HG02678 (cell line): ENCODE results near the gene TPD52L1.
"Not testable (repeated sequence)": the region's sequence is repeated elsewhere in the genome, so short reads cannot be mapped to it uniquely, and the experiment has no call there.

ENCODE experiments used
- ATAC-seq: cut with Tn5 transposase; IDR thresholded peaks from one replicate; pipeline ENCODE4 v1.9.1; 2021; ENCODE audit warnings: mild to moderate bottlenecking, moderate library complexity; ENCODE audit not compliant: unreplicated experiment

TPD52L1 gene

DNA sequence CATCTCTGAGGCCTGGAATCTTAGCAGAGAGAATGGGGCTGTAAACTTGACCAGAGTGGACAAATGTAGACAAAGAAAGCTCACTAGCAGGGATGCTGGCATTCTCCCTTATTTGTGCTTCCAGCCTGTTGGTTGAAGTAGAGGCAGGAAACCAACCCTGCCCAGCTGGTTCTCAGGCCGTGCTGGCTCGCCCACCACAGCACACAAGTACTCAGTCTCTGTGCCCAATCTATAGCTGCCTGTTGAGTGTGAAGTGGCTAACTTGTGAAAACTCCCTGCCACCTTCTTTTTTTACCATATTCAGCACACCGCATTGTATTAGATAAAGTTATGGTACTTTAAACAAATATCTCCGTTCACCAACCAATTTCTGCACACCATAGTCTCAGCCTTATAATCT is 110.9 kb downstream of the TPD52L1 start:
- ATAC-seq = no peak

DNA sequence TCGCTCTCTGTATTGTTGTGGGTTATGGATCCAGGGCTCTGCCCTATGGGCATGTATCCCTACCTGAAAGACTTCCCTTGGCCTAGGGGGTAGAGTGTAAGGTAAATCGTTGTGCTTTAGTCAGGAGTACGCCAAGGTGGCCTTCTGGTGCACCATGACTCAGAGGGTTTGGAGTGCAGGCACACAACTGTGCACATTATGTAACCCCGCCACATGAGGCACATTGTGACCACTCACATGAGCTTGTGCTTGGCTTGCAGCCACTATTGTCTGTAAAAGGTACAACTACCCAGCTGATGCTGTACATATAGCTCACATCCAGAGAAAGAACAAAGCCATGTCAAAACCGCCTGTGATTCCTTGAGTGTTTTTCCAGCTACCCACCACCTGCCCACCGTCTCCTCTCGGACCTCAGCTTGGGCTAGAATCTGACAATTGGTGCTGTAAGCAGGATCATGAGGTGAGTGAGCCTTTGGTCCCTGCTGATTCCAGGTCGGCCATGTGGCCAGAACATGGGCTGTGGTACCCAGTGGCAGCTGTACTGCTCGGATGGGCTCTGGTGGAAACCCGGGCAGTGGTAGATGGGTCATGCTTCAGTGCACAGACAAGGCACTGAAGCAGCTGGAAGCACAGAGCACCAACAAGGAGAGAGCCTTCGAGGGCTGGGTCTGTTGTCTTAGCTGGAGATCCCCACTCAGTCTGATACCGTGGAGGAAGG is 114.4 kb downstream of the TPD52L1 start:
- no peak for ATAC-seq

DNA sequence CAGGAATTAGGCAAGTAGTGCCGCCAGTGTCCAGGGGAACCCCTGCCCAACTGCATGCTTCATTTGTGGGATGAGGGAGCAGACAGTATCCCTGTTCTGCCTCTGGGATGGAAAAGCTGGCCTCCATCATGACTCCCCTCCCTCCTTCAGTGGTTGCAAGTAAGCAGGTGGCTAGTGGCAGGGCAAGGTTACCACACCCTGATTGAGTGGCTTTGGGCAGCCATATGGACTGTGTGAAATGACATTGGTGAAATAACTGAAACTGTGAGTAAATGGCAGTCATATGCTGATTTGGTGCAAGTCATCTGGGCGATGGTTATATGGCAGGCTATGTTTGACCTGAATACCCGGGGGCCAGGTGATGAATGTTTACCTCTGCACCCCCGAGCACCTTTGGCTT is 115.2 kb downstream of the TPD52L1 start:
- ATAC-seq = no peak

DNA sequence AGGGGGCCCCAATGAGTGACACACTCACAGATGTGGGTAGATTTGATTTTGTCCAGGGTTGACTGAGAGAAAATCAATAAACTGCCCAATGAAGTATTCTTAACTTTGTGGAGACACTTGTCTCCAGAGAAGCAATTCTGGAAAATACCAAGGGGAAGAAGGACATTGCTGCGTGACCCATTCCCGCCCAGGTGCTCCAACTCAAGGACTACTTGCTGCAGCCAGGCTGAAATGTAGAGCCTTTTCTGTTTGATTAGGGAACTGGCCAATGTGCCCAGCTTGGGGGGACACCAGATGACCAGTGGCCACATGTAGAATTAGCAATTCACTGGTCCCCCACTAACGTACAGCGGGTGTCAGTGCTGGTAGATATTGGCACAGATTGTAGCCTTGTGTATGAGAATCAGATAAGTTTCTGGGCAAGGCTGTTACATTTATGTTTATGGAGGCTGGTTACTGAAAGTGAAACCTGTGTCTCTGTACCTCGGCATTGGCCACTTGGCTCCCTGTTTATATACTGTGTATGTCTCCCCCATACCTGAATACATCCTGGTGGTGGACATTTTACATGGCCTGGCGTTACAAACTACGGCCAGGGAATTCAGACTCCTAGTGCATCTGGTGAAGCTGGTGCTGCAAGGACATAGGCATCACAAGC is 115.9 kb downstream of the TPD52L1 start:
- no peak for ATAC-seq

DNA sequence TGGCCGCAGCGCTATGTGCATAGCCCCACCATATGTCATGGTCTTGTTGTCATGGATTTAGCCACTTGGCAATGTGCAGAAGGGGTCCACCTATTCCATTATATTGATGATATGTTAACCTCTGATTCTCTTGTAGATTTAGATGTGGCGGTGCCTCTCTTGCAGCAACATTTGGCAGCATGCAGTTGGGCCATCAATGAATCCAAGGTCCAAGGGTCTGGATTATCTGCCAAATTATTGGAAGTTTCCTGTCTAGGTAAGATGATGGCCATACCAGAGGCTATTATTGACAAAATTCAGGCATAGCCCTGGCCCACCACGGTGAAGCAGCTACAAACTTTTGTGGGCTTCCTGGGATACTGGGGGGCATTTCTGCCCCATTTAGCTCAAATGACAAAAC is 116.8 kb downstream of the TPD52L1 start:
- no peak for ATAC-seq

DNA sequence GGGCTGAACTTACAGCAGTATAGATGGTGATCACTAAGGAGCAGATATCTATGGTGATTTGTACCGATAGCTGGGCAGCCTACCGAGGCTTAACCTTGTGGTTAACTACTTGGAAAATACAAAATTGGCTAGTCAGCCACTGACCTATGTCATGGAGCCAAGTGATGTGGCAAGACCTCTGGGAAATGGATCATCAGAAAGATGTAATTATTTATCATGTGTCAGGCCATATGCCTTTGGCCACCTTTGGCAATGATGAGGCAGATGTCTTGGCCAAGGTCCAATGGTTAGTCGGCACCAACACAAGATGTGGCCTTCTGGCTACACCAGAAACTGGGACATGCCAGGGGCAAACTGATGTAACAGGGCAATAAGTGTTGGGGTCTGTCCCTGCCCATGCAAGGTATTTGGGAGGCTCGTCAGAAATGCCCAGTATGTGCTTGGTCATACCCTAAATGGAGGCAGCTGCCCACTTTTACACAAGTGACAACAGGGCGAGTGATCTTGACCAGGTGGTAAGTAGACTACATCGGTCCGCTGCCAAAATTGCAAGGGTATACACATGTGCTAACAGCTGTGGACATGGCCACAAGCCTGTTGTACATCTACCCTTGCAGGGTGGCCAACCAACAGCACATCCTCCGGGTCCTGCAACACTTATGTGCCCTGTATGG is 118.0 kb downstream of the TPD52L1 start:
- ATAC-seq = no peak

DNA sequence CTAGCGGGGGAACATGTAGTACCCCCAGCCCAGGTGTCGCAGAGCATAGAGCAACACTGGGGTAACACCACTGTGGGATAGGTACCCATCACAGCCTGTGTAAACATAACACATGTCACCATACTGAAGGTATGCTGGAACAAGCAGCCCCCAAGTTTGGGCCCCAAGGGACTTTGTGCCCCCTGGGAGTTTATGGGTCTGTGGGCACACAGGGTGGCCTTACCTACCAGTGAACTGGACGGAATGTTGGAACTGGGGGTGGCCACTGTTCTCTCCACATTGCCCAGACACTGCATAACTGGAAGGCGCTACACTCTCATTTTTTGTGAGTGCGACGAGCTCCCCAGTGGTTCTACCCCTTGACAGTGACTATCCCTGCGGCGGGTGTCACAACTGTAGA is 119.7 kb downstream of the TPD52L1 start:
- ATAC-seq = no peak

DNA sequence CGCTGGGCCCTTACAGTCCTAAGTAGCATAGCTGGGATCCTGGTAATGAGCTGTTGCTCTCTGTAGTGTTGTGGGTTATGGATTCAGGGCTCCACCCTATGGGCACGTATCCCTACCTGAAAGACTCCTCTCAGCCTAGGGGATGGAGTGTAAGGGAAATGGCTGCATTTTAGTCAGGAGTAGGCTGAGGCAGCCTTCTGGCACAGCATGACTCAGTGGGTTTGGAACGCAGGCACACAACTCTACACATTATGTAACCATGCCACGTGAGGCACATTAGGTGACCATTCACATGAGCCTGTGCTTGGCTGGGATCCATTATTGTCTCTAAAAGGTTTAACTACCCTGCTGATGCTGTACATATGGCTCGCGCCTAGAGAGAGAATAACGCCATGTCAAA is 120.4 kb downstream of the TPD52L1 start:
- no peak for ATAC-seq

DNA sequence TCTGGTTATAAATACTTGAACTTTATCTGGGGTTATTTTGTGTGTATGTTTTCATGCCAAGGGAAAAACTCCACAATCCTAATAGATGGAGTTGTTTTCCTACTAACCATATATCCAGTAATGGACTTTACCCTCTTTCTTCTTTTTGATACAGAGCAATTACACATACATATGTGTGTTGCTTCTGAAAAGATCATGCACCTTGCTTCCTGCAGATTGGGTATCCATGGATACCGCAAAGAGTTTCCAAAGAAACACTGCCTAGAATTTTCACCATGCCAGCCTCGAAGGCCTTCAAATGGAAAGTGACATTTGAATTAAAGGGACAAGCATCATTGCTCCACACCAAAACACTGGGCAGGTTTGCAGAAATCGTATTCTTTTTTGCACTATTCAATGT is 121.4 kb downstream of the TPD52L1 start:
- ATAC-seq = no peak

DNA sequence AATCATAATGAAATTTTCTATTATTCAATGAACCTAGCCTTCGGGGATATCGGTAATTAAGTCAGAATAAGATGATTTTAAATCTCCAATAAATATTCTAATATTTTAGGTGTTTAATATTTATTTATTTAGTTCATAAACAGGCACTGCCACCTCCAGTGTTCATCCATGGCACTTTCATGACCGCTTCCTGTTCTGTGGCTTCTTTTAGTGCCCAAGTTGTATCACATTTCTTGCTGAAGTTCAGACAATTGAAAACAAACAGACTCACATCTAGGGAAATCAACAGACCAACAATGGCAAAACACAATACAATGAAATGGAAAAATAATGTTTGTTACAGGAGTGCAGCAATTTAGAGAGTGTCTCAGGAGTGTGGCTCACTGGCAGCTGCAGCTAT is 122.2 kb downstream of the TPD52L1 start:
- ATAC-seq = no peak

DNA sequence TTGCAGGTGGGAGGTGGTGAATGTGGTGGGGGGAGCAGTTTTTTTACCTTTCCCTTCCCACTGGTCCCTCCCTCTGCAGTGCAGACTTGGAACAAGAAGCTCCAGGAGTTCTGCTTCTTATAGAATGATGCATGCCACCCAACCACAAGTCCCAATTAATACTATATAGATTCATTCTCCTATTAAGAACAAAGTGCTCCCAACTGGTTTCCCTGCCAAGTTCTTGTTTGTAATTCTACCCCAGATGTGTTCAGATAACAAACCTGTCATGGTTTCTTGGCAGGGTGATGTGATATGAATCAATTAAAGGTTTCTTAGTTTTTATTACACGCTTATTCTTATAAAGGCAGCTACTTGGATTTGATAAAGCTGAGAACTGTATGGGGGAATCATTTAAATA is 124.3 kb downstream of the TPD52L1 start:
- no peak for ATAC-seq

DNA sequence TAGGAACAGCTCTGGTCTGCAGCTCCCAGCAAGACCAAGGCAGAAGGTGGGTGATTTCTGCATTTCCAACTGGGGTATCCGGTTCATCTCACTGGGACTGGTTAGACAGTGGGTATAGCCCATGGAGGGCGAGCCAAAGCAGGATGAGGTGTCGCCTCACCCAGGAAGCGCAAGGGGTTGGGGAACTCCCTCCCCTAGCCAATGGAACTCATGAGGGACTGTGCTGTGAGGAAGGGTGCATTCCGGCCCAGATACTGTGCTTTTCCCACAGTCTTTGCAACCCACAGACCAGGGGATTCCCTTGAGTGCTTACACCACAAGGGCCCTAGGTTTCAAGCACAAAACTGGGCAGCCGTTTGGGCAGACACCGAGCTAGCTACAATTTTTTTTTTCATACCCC is 126.4 kb downstream of the TPD52L1 start:
- ATAC-seq = peak; percentile 51

DNA sequence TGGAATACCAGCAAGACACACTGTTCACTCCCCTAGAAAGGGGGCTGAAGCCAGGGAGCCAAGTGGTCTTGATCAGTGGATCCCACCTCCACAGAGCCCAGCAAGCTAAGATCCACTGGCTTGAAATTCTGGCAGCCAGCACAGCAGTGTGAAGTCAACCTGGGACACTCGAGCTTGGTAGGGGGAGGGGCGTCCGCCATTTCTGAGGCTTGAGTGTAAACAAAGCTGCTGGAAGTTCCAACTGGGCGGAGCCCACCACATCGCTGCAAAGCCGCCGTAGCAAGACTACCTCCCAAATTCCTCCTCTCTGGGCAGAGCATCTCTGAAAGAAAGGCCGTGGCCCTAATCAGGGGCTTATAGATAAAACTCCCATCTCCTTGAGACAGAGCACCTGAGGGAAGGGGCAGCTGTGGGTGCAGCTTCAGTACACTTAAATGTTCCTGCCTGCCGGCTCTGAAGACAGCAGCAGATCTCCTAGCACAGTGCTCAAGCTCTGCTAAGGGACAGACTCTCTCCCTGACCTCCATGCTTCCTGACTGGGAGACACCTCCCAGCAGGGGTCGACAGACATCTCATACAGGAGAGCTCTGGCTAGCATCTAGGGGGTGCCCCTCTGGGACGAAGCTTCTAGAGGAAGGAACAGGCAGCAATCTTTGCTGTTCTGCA is 126.9 kb downstream of the TPD52L1 start:
- ATAC-seq = not testable (repeated sequence)

DNA sequence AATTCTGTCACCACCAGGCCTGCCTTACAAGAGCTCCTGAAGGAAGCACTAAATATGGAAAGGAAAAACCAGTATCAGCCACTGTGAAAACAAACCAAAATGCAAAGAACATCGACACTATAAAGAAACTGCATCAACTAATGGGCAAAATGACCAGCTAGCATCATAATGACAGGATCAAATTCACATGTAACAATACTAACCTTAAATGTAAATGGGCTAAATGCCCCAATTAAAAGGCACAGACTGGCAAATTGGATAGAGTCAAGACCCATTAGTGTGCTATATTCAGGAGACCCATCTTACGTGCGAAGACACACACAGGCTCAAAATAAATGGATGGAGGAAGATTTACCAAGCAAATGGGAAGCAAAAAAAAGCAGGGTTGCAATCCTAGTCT is 128.9 kb downstream of the TPD52L1 start:
- not testable (repeated sequence) for ATAC-seq

DNA sequence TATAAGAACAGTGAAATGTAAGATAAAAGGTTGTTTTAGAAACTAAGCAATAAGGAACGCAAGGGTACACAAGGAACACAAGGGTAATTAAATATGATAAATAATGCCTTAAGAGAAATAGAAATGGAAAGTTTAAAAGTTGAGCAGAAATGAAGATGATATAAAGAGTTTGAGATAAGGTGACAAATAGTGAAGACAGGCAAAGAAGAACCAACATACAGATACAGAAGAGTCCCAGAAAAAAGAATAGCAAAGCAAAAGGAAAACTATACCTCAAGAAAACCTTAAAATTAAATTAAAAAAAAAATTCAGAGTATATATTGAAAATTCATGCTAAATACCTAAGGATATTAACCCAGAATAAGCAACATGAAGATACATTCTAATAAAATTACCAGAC is 131.8 kb downstream of the TPD52L1 start:
- ATAC-seq = no peak

DNA sequence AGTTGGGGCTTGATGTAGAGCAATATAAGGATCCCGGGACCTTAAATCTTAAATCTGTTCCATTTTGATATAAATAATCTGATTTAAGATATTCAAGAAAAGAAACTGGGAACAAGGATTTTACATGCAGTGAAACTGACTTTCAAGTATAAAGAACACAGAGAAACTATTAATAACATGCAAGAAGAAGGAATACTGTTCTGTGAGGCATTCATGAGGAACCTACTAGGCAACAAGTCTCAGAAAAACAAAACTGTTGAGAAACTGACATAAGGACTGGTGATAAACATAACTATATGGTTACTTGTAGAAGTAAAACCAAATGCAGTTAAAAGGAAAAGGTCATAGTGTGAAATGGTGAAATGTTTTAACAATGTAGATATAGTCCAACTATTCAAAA is 132.4 kb downstream of the TPD52L1 start:
- ATAC-seq = no peak

DNA sequence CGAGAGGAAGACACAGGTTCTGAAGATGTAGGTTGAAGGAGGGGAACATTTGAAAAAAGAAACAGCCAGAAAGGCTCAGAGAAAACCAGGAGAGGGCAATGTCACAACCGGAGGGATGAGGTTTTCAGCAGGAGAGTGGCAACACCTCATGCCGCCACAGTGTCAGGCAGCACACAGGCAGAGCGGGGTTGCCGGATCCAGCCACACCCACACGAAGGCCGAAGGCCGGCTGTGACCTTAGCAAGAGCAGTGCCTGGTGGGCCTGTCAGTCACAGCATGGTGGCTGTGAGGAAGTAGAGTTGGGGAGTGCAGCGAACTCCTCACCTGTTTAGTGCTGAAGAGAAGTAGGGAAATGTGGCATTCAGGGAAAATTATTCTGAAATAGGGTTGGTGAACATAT is 134.1 kb downstream of the TPD52L1 start:
- ATAC-seq = no peak

DNA sequence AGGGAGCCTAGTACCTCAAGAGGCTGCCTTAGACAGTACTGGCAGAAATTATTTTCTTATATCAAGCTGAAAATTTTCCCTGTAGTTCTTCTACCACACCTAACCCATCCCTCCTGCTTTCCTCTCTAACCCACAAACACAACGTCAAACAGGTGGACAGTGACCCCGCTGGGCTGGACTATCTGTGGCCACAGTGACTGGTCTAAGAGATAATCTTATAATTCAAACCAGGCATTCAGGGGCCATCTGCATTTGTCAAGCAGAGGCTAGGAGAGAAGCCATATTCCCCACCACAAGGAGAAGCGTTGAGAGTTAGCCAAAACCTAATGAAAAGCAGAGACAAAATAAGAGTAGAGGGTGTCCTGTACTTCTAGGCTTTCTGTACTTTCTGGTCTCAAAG is 140.0 kb downstream of the TPD52L1 start:
- no peak for ATAC-seq

DNA sequence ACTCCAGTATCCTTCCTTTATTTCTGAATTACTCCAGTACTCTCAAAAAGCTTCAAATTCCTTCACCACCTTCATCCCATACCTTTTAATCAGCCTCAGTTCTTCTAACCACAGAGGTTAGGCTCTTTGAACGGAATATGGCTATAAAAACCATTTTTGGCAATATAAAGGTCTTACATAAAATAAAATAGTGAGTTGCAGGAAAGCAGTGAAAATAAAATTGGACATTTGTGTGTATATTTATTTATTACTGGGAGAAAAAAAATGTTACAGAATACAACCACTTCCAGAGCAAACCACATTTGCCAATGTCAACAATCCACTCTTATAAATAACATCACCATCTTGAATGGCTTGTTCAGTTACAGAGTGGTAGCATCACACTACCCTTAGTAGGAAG is 140.5 kb downstream of the TPD52L1 start:
- ATAC-seq = no peak

DNA sequence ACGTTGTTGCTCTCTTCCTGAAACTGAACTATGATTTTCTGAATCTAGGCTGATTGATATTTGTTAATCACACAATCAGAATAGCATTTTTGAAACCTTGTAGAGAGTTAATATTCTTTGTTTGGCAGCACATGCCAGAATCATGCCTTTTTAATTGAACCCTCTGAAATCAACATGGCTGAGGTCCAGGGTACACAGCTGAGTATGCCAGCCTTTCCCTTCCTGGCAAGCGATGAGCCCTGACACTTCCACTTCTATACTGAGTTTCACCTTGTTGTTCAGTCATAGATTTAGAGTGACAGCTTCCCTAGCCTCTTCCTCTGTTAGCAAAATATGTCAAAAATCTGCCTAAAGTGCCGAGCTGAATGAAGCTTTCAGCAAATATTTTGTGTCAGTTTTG is 141.4 kb downstream of the TPD52L1 start:
- ATAC-seq = no peak

DNA sequence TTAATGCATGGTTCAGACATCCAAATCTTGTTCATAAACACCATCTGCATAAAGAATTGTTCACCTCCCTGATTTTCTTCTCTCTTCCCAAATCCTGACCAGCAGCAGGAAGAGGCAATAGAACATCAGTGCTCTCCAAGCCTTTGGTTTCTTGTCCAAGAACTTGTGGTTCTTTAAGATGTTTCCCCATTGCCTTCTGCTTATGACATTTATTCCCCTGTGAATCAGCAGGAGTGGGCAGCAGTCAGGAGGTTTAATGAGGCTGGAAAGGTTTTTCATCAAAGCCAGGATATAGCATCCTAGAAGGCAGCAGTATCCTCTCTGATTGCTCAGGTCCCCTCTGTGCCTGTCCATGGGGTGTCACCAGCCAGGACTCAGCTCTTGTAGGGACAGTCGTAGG is 142.9 kb downstream of the TPD52L1 start:
- ATAC-seq = no peak

DNA sequence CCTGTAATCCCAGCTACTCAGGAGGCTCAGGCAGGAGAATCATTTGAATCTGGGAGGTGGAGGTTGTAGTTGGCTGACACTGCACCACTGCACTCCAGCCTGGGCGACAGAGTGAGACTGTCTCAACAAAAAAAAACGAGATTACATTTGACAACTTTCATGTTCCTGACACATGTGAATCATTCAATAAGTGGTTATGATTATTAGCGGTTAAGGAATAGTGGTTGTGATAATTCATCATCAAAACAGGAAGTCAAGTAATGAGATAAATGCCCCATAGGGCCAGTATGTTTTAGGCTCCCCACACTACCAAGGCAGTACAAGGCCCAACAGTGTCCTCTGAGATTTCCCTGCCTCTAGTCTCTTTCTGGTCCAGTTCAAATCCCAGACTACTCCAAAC is 145.7 kb downstream of the TPD52L1 start:
- ATAC-seq = no peak
